ENCODE results near the gene OSGEP. TPM values are rescaled to one million over a fixed set of nuclear protein-coding genes. Genes with fewer than 3 reads are reported as not detected.

Gene OSGEP
- polyA plus RNA-seq, 1 donor: 63.2 TPM

DNA sequence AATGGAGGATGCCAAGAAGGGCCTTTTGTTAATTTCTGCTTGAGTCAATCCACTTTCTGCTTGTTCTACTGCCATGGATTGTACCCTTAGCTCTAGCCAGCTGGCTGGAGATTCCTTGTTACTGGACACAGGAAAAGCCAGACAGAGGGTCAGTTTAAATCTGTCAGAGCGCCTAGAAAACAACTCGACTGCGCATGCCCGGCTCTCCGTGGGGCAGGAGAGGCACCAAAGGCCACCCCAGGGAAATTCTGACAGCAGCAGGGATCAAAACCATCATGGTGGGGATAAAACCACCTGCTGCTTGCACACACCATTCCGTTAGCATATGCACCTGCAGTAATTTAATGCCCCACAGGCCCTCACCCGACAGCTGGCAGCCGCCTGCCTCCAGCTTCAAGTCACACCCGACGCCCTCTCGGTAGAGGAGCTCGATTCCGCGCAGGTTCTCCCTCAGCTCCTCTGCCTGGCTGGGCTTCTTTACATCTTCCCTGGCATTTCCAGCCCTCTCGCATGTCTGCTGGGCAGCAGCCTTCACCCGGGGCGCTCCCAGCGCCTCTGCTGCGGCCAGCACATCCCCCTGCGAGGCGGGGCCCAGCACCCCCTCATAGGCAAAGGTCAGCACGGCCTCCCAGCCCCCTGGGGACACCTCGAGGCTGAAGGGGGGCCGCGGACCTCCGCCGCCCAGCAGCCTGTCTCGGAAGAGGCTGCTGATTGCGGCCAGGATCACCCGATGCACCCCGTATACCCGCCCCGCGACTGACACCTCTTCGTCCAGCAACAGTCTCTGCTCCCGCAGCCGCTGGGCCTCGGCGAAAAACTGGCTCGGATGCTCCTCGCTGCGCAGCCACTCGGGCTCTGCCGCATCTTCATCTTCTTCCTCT is 19.7 kb downstream of the OSGEP start:
- peaks cover 4% of the 10 kb centered on the region for H3K4me1 ChIP-seq (ENCODE audit: control insufficient read depth, insufficient read depth, low read length)
- no peak overlapping the region for H3K27ac ChIP-seq (ENCODE audit: low read length)
- H3K4me3 ChIP-seq (ENCODE audit: low read length): peak overlapping the region; percentile 38
- H3K27me3 ChIP-seq (ENCODE audit: control insufficient read depth, insufficient read depth, low read length): peaks cover 7% of the 10 kb centered on the region
- DNase-seq: peak in 1 of 2 donors; percentile 41
- H3K9me3 ChIP-seq (ENCODE audit: control insufficient read depth, low read depth, low read length): no peaks in the 10 kb centered on the region
- WGBS (ENCODE audit: insufficient coverage, low lambda C conversion rate): no CpG with 5 or more reads among the region's 44 CpGs
- no peaks in the 10 kb centered on the region for H3K36me3 ChIP-seq (ENCODE audit: control insufficient read depth, insufficient read depth, low read length)

DNA sequence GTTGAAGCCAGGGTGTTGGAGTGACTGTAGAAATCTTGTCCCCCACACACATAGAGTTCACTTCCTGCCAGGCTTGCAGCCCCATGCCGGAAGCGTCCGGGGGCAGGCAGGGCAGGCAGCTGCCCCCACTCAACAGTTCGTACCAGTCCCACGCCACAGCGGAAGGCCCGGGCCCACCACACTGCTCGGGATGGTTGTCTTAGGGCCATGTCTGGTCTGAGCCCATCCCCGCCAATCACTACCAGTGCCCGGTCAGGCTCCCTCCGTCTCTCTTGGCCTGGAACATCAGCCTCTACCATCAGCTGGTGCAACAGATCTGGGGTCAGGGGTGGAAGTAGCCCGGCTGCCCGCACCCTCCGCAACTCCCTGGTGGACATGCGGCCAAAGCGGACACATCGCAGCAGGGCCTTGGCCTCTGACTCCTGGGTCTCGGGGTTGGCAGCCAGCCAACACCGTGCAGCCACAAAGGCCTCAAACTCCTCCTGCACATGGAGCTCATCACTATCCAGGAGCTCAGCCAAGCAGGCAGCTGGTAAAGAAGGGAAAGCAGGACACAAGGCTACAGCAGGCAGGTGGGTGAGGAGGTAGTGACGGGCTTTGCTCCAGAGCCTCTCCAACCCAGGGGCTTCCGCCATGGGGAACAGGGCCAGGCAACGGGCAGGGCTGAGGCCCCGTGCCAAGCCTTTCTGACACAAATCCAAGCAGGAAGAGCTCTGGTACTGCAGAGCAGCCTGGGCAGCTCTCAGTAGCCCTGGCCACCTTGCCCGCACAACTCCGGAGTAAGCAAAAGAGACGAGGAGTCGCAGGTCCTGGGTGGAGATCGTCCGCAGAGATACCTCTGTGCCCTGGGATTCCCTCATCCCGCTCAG is 24.6 kb downstream of the OSGEP start:
- no CpG with 5 or more reads among the region's 30 CpGs for WGBS (ENCODE audit: insufficient coverage, low lambda C conversion rate)
- H3K4me3 ChIP-seq (ENCODE audit: low read length): no peak overlapping the region
- no peak for DNase-seq
- H3K9me3 ChIP-seq (ENCODE audit: control insufficient read depth, low read depth, low read length): no peaks in the 10 kb centered on the region
- H3K27me3 ChIP-seq (ENCODE audit: control insufficient read depth, insufficient read depth, low read length): peaks cover 1% of the 10 kb centered on the region
- H3K4me1 ChIP-seq (ENCODE audit: control insufficient read depth, insufficient read depth, low read length): peaks cover 18% of the 10 kb centered on the region
- H3K36me3 ChIP-seq (ENCODE audit: control insufficient read depth, insufficient read depth, low read length): no peaks in the 10 kb centered on the region
- H3K27ac ChIP-seq (ENCODE audit: low read length): no peak overlapping the region

DNA sequence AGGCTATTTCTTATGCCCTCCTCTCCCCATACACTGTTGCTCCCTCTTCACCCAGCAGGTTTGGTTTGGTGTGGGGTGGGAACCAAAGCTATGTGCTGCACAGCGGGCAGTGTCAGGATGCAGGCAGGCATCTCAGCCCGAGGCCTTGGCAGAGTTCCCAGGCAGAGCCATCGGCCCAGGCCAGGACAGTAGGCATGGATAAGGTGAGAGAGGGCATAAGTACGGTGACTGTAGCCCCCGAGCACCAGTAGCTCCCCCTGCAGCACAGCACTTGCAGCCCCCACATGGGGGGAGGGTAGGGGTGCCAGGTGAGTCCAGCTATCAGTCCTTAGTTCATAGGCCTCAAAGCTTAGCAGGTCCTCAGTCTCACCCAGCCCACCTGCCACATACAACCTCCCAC is 25.8 kb downstream of the OSGEP start:
- Histone ChIP-seq H3K36me3 (ENCODE audit: control insufficient read depth, insufficient read depth, low read length) (no peaks in the 10 kb centered on the region), H3K4me1 (ENCODE audit: control insufficient read depth, insufficient read depth, low read length) (peaks cover 23% of the 10 kb centered on the region), H3K4me3 (ENCODE audit: low read length) (no peak overlapping the region), H3K27ac (ENCODE audit: low read length) (no peak overlapping the region), H3K9me3 (ENCODE audit: control insufficient read depth, low read depth, low read length) (no peaks in the 10 kb centered on the region), H3K27me3 (ENCODE audit: control insufficient read depth, insufficient read depth, low read length) (no peaks in the 10 kb centered on the region)
- WGBS (ENCODE audit: insufficient coverage, low lambda C conversion rate): no CpG with 5 or more reads among the region's 5 CpGs
- DNase-seq: no peak

DNA sequence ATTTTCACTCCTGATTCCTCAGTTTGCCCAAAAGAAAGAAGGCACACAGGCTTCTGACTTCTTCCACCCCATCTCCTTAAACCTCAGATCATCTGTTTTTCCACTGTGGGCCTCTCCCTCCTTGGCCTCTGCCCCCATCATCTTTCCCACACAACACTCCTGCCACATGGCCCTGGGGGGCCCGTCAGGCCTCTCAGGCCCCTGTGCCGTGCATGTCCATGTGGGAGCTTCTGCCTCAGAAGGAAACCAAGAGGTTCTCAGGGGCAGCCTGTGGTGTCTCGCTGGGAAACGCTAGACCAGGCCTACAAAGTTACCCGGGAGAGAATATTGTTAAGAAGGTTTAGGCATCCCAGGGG is 26.6 kb downstream of the OSGEP start:
- H3K27me3 ChIP-seq (ENCODE audit: control insufficient read depth, insufficient read depth, low read length): no peaks in the 10 kb centered on the region
- no peaks in the 10 kb centered on the region for H3K9me3 ChIP-seq (ENCODE audit: control insufficient read depth, low read depth, low read length)
- WGBS (ENCODE audit: insufficient coverage, low lambda C conversion rate): no CpG with 5 or more reads among the region's 5 CpGs
- no peaks in the 10 kb centered on the region for H3K36me3 ChIP-seq (ENCODE audit: control insufficient read depth, insufficient read depth, low read length)
- H3K4me1 ChIP-seq (ENCODE audit: control insufficient read depth, insufficient read depth, low read length): peaks cover 23% of the 10 kb centered on the region
- H3K27ac ChIP-seq (ENCODE audit: low read length): peak overlapping the region; percentile 77
- H3K4me3 ChIP-seq (ENCODE audit: low read length): no peak overlapping the region
- no peak for DNase-seq

DNA sequence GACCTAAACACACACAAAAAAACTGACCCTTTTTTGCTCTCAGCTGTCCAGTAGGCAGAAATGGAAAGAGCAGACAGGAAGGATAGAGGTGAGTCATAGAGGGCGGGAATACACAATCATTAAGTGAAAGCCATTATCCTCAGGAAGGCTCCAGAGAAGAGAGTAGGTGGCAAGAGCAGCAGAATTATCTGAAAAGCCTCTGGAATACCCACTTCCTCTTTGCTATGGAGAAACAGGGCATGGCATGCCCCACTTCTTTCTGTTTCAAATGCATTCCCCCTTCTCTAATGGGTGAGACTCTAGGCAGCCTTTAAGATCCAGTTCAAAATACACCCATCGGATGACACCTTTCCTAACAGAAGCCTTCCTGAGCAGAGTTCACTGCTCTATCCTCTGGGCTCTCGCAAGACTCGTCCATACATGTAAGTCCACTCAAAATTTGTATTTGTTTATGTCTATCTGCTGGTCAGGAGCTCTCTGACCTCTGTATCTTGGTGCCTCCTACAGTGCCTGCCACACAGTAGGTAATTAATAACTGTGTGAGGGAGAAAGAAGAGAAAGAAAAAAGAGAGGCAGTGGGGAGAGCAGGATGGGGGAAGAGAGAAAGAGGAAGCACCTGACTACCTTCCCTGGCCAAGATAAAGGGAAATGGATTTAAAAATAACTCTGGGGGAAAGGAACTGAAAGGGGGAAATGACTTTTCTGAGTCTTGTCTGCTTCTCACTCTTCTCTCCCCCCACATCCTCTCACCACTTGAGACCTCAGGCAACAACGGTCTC is 27.2 kb downstream of the OSGEP start:
- peaks cover 23% of the 10 kb centered on the region for H3K4me1 ChIP-seq (ENCODE audit: control insufficient read depth, insufficient read depth, low read length)
- no peaks in the 10 kb centered on the region for H3K36me3 ChIP-seq (ENCODE audit: control insufficient read depth, insufficient read depth, low read length)
- 60% methylated on average over 1 of the region's 5 CpGs for WGBS (ENCODE audit: insufficient coverage, low lambda C conversion rate)
- H3K27ac ChIP-seq (ENCODE audit: low read length): peak overlapping the region; percentile 77
- H3K9me3 ChIP-seq (ENCODE audit: control insufficient read depth, low read depth, low read length): no peaks in the 10 kb centered on the region
- H3K27me3 ChIP-seq (ENCODE audit: control insufficient read depth, insufficient read depth, low read length): no peaks in the 10 kb centered on the region
- no peak overlapping the region for H3K4me3 ChIP-seq (ENCODE audit: low read length)
- DNase-seq: peak; percentile 54 to 85

DNA sequence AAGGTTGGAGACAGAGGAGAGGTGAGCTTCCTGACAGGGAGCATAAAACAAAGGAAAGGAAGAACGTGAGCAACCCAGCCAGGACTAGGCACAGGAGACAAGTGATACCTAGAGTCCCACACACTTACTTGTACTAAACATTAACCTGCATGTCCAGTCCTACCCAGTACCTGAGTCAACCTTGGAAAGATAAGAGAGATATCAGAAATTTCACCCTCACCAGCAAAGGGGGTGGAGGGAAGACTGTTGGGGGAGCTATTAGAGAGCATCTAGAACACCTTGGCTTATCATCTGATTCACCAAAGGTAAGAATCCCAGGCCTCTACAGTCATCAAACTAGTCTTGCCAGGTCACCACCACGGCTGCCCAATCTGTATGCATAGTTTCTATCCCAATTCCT is 29.8 kb downstream of the OSGEP start:
- H3K27me3 ChIP-seq (ENCODE audit: control insufficient read depth, insufficient read depth, low read length): no peaks in the 10 kb centered on the region
- no CpG with 5 or more reads among the region's 2 CpGs for WGBS (ENCODE audit: insufficient coverage, low lambda C conversion rate)
- H3K27ac ChIP-seq (ENCODE audit: low read length): peak overlapping the region; percentile 89
- peaks cover 23% of the 10 kb centered on the region for H3K4me1 ChIP-seq (ENCODE audit: control insufficient read depth, insufficient read depth, low read length)
- no peaks in the 10 kb centered on the region for H3K36me3 ChIP-seq (ENCODE audit: control insufficient read depth, insufficient read depth, low read length)
- no peak overlapping the region for H3K4me3 ChIP-seq (ENCODE audit: low read length)
- no peaks in the 10 kb centered on the region for H3K9me3 ChIP-seq (ENCODE audit: control insufficient read depth, low read depth, low read length)
- peak in 1 of 2 donors; percentile 59 for DNase-seq

DNA sequence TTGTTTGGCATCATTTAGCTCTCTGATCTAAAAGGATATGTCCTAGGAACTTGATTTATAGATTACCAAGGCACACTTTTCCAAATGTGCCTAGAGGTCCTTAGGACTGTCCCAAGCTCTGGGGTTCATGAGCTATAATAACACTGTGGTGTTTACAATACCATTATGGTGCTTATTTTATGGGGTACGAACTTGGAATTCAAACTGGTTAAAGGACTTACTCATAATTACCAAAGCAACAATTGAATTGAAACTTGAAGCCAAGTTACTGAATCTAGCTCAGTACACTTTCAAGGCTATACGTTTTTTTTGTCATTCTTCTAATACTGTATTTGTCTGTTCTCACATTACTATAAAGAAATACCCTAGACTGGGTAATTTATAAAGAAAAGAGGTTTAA is 31.7 kb downstream of the OSGEP start:
- Histone ChIP-seq H3K27me3 (ENCODE audit: control insufficient read depth, insufficient read depth, low read length) (no peaks in the 10 kb centered on the region), H3K36me3 (ENCODE audit: control insufficient read depth, insufficient read depth, low read length) (no peaks in the 10 kb centered on the region), H3K4me1 (ENCODE audit: control insufficient read depth, insufficient read depth, low read length) (peaks cover 36% of the 10 kb centered on the region), H3K9me3 (ENCODE audit: control insufficient read depth, low read depth, low read length) (no peaks in the 10 kb centered on the region), H3K4me3 (ENCODE audit: low read length) (no peak overlapping the region), H3K27ac (ENCODE audit: low read length) (no peak overlapping the region)
- no CpG with 5 or more reads among the region's 2 CpGs for WGBS (ENCODE audit: insufficient coverage, low lambda C conversion rate)
- no peak for DNase-seq

DNA sequence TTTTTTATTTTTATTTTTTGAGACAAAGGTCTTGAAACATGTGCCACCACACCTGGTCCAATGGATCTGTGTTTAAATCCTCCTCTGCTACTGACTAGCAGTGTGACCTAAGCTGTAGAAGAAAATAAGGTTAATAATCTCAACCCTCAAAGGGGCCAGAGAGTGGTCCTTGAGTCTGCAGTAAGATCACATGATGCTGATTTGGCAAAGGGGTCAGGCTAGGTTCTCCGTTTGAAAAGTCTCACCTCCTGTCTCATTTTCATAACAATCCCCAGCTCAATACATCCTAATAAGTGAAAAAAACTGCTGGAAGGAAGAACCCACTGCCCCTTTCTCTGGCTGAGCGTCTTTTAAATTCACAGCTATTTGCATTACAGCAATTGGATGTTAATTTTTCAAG is 33.3 kb downstream of the OSGEP start:
- no CpG with 5 or more reads among the region's 2 CpGs for WGBS (ENCODE audit: insufficient coverage, low lambda C conversion rate)
- H3K27ac ChIP-seq (ENCODE audit: low read length): no peak overlapping the region
- H3K4me3 ChIP-seq (ENCODE audit: low read length): no peak overlapping the region
- H3K4me1 ChIP-seq (ENCODE audit: control insufficient read depth, insufficient read depth, low read length): peaks cover 43% of the 10 kb centered on the region
- no peaks in the 10 kb centered on the region for H3K27me3 ChIP-seq (ENCODE audit: control insufficient read depth, insufficient read depth, low read length)
- DNase-seq: no peak
- no peaks in the 10 kb centered on the region for H3K36me3 ChIP-seq (ENCODE audit: control insufficient read depth, insufficient read depth, low read length)
- H3K9me3 ChIP-seq (ENCODE audit: control insufficient read depth, low read depth, low read length): no peaks in the 10 kb centered on the region

DNA sequence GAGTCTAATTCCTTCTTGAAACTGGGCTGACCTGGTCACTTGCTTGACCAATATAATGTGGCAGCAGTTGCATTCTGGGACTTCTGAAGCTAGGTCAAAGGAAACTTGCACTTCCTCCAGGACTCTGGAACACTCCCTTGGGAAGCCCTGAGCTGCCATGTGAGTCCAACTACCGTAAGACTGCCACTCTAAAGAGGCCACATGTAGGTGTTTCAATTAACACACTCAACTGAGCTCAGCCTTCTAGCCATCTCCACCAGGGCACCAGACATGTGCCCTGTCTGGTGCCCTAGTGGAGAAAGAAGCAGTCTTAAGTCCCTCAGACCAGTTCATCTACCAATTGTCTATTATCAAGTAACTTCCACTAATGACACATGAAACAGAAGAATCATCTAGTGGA is 35.2 kb downstream of the OSGEP start:
- H3K36me3 ChIP-seq (ENCODE audit: control insufficient read depth, insufficient read depth, low read length): no peaks in the 10 kb centered on the region
- peak; percentile 50 to 79 for DNase-seq
- H3K27me3 ChIP-seq (ENCODE audit: control insufficient read depth, insufficient read depth, low read length): no peaks in the 10 kb centered on the region
- H3K27ac ChIP-seq (ENCODE audit: low read length): peak overlapping the region; percentile 91
- no peaks in the 10 kb centered on the region for H3K9me3 ChIP-seq (ENCODE audit: control insufficient read depth, low read depth, low read length)
- H3K4me1 ChIP-seq (ENCODE audit: control insufficient read depth, insufficient read depth, low read length): peaks cover 50% of the 10 kb centered on the region
- WGBS (ENCODE audit: insufficient coverage, low lambda C conversion rate): no CpG with 5 or more reads among the region's 1 CpG
- H3K4me3 ChIP-seq (ENCODE audit: low read length): no peak overlapping the region

DNA sequence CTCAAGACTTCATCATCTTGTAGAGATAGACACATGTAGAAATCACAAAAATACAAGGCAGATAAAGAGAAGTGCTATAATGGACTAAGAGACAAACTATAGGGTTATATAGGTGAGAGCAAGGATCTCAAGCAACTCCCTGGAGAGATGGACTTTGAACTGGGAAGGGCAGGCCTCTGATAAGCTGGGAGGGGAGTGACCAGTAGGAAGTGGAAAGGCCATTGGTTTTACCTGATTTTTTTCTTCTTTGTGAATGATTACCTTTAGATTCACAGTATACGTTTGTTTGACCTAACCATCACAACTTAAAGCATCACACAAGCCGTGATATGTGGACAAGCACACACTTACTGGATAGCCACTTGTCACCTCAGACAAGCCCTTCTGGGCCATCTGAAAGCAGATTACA is 36.1 kb downstream of the OSGEP start:
- Histone ChIP-seq H3K27ac (ENCODE audit: low read length) (peak overlapping the region; percentile 91), H3K36me3 (ENCODE audit: control insufficient read depth, insufficient read depth, low read length) (no peaks in the 10 kb centered on the region)
- no CpG with 5 or more reads among the region's 2 CpGs for WGBS (ENCODE audit: insufficient coverage, low lambda C conversion rate)

More for the DNA sequence above, 36.1 kb downstream of the OSGEP start:
- Histone ChIP-seq H3K27me3 (ENCODE audit: control insufficient read depth, insufficient read depth, low read length) (no peaks in the 10 kb centered on the region), H3K9me3 (ENCODE audit: control insufficient read depth, low read depth, low read length) (no peaks in the 10 kb centered on the region), H3K4me1 (ENCODE audit: control insufficient read depth, insufficient read depth, low read length) (peaks cover 55% of the 10 kb centered on the region), H3K4me3 (ENCODE audit: low read length) (no peak overlapping the region)
- peak; percentile 94 to 97 for DNase-seq

Measured in large intestine (tissue), 3 donors.